Activated T-cell treated with anti-CD3 and anti-CD28 coated beads, Interleukin-2, amount 50 U/mL, for 4 hours (primary cell): ENCODE measurements around the gene MDFI. TPM values are rescaled to one million over a fixed set of nuclear protein-coding genes. Genes with fewer than 3 reads are reported as not detected.

Source experiments
- ATAC-seq, 2 donors: fragments of 200-7000 bp; cut with Tn5 transposase; one replicate each; pipeline ENCODE4 v1.10.0; 2021
- DNase-seq: peaks from one replicate; pipeline ENCODE4 v3.0.0-alpha.2; 2020
- H3K27me3 Mint-ChIP-seq: one replicate; pipeline ENCODE4 v1.8.0; 2021; ENCODE audit warnings: low read depth, mixed read lengths
- H3K36me3 Mint-ChIP-seq: one replicate; pipeline ENCODE4 v1.8.0; 2022; ENCODE audit warnings: mixed read lengths; ENCODE audit not compliant: insufficient read depth
- H3K4me1 Mint-ChIP-seq: one replicate; pipeline ENCODE4 v1.8.0; 2021; ENCODE audit warnings: low read depth, mixed read lengths
- H3K4me3 Mint-ChIP-seq: one replicate; pipeline ENCODE4 v1.8.0; 2021; ENCODE audit warnings: mild to moderate bottlenecking, moderate library complexity, mixed read lengths
- H3K9me3 Mint-ChIP-seq: one replicate; pipeline ENCODE4 v1.8.0; 2021; ENCODE audit warnings: mixed read lengths
- total RNA-seq, 3 donors: library from RNA; stranded (reverse); gene quantifications; one replicate each; pipeline ENCODE4 v1.2.1, GENCODE V29; 2021

The MDFI gene
- total RNA-seq, 3 donors from 2014 or later: 0.49 TPM; not detected in 2

- H3K27me3 Mint-ChIP-seq: peaks cover 21% of the 10 kb centered on the region
- H3K9me3 Mint-ChIP-seq: no peaks in the 10 kb centered on the region
- ATAC-seq (no peak), DNase-seq (no peak)
- H3K4me3 Mint-ChIP-seq: no peak overlapping the region
- no peaks in the 10 kb centered on the region for H3K36me3 Mint-ChIP-seq
- no peaks in the 10 kb centered on the region for H3K4me1 Mint-ChIP-seq
These were observed 16.9 kb downstream of the MDFI start for GRCh38 chr6:41655176-41655575.

GRCh38 chr6:41655646-41656001 is 17.4 kb downstream of the MDFI start:
- no peaks in the 10 kb centered on the region for H3K4me1 Mint-ChIP-seq
- no peak overlapping the region for H3K4me3 Mint-ChIP-seq
- ATAC-seq (no peak), DNase-seq (no peak)
- no peaks in the 10 kb centered on the region for H3K9me3 Mint-ChIP-seq
- H3K27me3 Mint-ChIP-seq: peaks cover 22% of the 10 kb centered on the region
- no peaks in the 10 kb centered on the region for H3K36me3 Mint-ChIP-seq

GRCh38 chr6:41656002-41656691 is 17.9 kb downstream of the MDFI start:
- no peak for DNase-seq
- Mint-ChIP-seq H3K27me3 (peaks cover 24% of the 10 kb centered on the region), H3K9me3 (no peaks in the 10 kb centered on the region), H3K4me1 (no peaks in the 10 kb centered on the region), H3K4me3 (no peak overlapping the region), H3K36me3 (no peaks in the 10 kb centered on the region)
- no peak for ATAC-seq

DNA sequence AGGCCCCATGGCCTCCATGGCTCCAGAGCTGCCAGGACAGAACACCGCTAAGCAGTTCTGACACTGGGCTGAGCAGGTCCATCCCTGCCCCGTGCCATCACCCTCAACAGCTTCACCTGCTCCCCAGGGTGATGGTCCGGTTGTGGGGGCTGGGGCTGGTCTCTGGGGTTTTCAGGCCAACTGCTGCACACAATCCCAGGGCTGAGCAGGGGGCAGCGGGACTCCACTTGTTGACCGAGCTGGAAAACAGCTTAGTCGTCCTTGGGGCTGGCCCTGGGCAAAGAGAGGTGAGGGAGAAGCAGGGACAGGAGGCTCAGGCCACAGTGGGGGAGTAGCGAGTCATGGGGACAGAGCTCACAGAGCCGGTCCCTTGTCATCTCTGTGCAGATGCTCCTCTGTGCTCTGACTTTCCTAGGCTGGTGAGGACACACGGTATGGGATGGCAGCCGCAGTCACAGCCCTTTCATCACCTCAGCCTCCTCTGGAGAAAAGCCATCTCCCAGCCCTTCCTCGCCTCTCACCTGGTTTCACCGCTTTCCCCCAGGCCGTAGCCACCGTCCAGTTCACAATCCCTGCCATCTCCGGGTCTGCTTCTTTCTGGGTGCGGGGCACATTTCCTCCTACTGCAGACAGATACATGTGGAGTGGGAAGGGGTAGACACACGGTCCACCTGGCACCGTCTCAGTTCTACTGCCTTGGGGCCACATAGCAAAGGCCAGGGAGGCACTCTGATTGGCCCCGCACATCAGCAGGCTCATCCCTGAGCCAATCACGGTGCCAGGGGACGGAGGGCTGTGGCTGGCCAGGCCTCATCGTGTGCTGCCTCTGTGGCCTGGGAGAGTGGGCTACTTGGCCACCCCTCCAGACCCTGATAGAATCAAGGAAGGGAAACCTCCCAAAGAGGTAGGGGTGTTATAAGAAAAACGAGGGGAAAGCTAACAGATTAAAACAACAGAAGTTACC is 19.1 kb downstream of the MDFI start:
- no peak for DNase-seq
- ATAC-seq: no peak
- H3K27me3 Mint-ChIP-seq: peaks cover 32% of the 10 kb centered on the region
- no peaks in the 10 kb centered on the region for H3K4me1 Mint-ChIP-seq
- H3K36me3 Mint-ChIP-seq: no peaks in the 10 kb centered on the region
- H3K9me3 Mint-ChIP-seq: no peaks in the 10 kb centered on the region
- H3K4me3 Mint-ChIP-seq: no peak overlapping the region

GRCh38 chr6:41658636-41659035 is 20.4 kb downstream of the MDFI start:
- H3K36me3 Mint-ChIP-seq: no peaks in the 10 kb centered on the region
- no peaks in the 10 kb centered on the region for H3K9me3 Mint-ChIP-seq
- peaks cover 36% of the 10 kb centered on the region for H3K27me3 Mint-ChIP-seq
- no peak overlapping the region for H3K4me3 Mint-ChIP-seq
- DNase-seq (no peak), ATAC-seq (no peak)
- H3K4me1 Mint-ChIP-seq: no peaks in the 10 kb centered on the region

GRCh38 chr6:41659935-41660334 is 21.7 kb downstream of the MDFI start:
- ATAC-seq (no peak), DNase-seq (no peak)
- Mint-ChIP-seq H3K4me1 (no peaks in the 10 kb centered on the region), H3K4me3 (no peak overlapping the region), H3K27me3 (peaks cover 36% of the 10 kb centered on the region), H3K9me3 (no peaks in the 10 kb centered on the region), H3K36me3 (no peaks in the 10 kb centered on the region)

GRCh38 chr6:41663568-41663967 is 25.3 kb downstream of the MDFI start:
- Mint-ChIP-seq H3K4me3 (no peak overlapping the region), H3K4me1 (no peaks in the 10 kb centered on the region), H3K36me3 (no peaks in the 10 kb centered on the region), H3K9me3 (no peaks in the 10 kb centered on the region), H3K27me3 (peaks cover 22% of the 10 kb centered on the region)
- ATAC-seq: no peak
- DNase-seq: no peak

GRCh38 chr6:41664271-41664670 is 26.0 kb downstream of the MDFI start:
- no peak for ATAC-seq
- Mint-ChIP-seq H3K4me1 (no peaks in the 10 kb centered on the region), H3K9me3 (no peaks in the 10 kb centered on the region), H3K36me3 (no peaks in the 10 kb centered on the region), H3K4me3 (no peak overlapping the region), H3K27me3 (peaks cover 18% of the 10 kb centered on the region)
- DNase-seq: no peak

- Mint-ChIP-seq H3K36me3 (no peaks in the 10 kb centered on the region), H3K4me1 (no peaks in the 10 kb centered on the region), H3K4me3 (no peak overlapping the region), H3K9me3 (no peaks in the 10 kb centered on the region), H3K27me3 (peaks cover 23% of the 10 kb centered on the region)
- ATAC-seq (no peak), DNase-seq (no peak)
These were observed 28.9 kb downstream of the MDFI start for GRCh38 chr6:41667195-41667594.

GRCh38 chr6:41668968-41669367 is 30.7 kb downstream of the MDFI start:
- H3K36me3 Mint-ChIP-seq: no peaks in the 10 kb centered on the region
- H3K4me1 Mint-ChIP-seq: no peaks in the 10 kb centered on the region
- H3K27me3 Mint-ChIP-seq: peaks cover 25% of the 10 kb centered on the region
- H3K9me3 Mint-ChIP-seq: no peaks in the 10 kb centered on the region
- ATAC-seq (no peak), DNase-seq (no peak)
- H3K4me3 Mint-ChIP-seq: no peak overlapping the region

DNA sequence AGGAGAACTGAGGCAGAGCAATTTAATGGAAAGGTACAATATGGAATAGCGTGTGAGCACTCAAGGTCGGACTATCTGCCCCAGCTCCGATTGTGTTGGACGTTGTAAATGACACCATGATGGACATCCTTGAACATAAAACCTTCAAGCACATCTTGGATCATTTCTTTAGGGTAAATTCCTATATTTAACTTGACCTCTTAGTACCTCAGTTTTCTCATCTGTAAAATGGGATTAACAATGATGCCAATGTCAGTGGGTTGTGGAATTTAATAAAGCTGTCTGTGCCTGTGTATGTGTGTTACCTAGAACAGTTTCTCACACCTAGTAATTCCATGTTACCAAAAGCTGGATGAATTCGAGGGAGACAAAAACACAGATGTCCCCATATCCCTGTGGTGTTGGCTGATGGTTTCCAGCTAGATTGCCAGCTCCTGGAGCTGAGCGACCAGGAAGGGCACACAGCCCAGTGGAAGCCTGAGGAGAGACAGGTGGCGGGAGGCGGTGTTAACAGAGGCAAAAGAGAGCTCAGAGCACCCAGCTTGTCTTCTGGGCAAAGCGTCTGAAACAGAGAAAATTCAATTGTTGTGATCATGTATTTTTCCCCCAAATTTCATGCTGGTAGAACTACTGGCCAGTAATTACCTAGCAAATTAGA is 32.6 kb downstream of the MDFI start:
- no peaks in the 10 kb centered on the region for H3K9me3 Mint-ChIP-seq
- no peak overlapping the region for H3K4me3 Mint-ChIP-seq
- ATAC-seq: no peak
- no peak for DNase-seq
- peaks cover 32% of the 10 kb centered on the region for H3K27me3 Mint-ChIP-seq
- H3K4me1 Mint-ChIP-seq: no peaks in the 10 kb centered on the region
- no peaks in the 10 kb centered on the region for H3K36me3 Mint-ChIP-seq

- no peak for ATAC-seq
- DNase-seq: no peak
- Mint-ChIP-seq H3K27me3 (peaks cover 37% of the 10 kb centered on the region), H3K36me3 (no peaks in the 10 kb centered on the region), H3K4me3 (no peak overlapping the region), H3K9me3 (no peaks in the 10 kb centered on the region), H3K4me1 (no peaks in the 10 kb centered on the region)
These were observed 33.1 kb downstream of the MDFI start for GRCh38 chr6:41671376-41671775.

- Mint-ChIP-seq H3K27me3 (peaks cover 41% of the 10 kb centered on the region), H3K4me3 (no peak overlapping the region), H3K9me3 (no peaks in the 10 kb centered on the region), H3K36me3 (no peaks in the 10 kb centered on the region), H3K4me1 (no peaks in the 10 kb centered on the region)
- no peak for DNase-seq
- ATAC-seq: no peak
These were observed 33.7 kb downstream of the MDFI start for GRCh38 chr6:41672016-41672415.

DNA sequence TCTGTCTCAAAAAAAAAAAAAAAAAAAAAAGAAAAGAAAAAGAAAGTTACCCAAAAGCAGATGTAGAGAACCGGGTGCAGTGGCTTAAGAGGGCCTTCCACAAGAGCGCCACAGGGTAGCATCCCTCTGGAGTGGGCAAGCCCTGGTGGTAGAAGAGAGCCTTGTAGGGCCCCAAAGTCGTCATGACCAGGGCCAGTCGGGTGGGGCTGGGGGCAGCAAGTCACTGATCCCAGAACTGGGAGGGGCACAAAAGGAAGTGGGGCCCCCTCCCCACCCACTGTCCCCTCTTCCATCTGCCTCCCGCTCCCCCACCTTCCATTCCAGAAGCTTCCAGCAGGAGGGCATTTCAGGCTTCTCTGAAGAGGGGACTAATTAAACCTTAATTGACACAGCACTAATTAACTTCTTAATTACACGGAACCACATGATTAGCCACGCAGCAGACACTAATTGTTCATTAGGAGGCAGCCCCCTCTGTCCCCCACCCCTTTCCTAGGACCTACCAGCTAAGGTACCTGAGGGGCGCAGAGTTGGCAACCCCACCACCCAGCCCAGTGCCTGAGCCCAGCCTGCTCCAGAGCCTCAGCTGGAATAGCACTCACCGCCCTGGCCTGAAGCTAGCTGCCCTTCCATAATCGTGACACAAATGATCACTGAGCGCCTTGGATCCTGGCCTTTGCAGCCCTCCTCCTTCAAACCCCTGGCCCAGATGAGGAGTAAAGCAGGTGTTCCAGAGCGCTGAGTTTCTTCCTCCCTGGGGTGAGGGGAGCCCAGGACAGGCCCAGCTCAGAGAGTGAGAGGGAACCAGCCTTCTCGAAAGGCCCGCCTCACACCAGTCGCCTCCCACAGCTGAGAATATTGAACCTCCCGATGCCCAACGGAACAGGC is 34.8 kb downstream of the MDFI start:
- Mint-ChIP-seq H3K9me3 (no peaks in the 10 kb centered on the region), H3K36me3 (no peaks in the 10 kb centered on the region), H3K4me1 (no peaks in the 10 kb centered on the region), H3K27me3 (peaks cover 44% of the 10 kb centered on the region), H3K4me3 (no peak overlapping the region)
- DNase-seq (no peak), ATAC-seq (no peak)
